ENCODE results near the gene ALPK3.
A peak's percentile ranks its signal among the peaks of the same experiment; 100 is the strongest.

ALPK3 gene

DNA sequence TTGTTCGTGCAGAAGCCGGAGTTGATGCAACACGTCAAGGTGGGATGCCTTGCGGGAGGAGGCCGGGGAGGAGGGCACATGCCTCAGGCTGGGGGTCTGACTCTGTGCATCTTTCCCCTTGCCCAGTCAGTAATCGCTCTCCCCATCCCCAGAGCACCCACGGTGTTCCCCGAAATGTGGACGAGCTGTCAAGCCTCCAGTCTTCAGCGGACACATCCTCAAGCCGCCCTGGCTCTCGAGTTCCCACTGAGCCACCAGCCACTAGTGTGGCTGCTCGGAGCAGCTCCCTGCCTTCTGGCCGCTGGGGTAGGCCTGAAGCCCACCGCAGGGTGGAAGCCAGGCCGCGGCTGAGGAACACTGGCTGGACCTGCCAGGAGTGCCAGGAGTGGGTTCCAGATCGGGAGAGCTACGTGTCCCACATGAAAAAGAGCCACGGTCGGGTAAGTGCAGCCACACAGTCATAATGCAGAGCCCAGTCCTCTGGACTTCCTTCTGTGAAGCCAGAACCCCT is 18.7 kb upstream of the ALPK3 start:
- no peak for DNase-seq

- no peak for DNase-seq
These were observed 17.5 kb upstream of the ALPK3 start for GRCh38 chr15:84799511-84800187.

DNA sequence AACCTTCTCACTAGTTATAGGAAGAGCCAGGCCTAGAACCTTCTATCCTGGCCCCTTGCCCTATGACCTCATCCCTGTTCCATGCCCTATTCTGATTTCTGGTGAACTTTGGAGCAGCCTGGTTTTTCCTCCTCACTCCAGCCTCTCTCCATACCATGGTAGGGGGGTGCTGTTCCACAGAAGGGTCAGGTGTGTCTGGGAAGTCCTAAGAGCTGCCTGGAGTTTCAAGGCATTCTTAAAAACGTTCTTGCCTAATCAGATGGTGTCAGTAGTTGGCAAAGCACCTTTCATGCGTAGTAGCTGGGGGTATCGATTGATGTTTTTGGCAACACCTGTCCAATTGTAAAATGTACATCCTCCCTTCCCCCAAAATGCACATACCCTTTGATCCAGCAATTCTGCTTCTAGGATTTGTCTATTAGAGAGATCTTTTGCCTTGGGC is 16.8 kb upstream of the ALPK3 start:
- DNase-seq = no peak

GRCh38 chr15:84804005-84804900 is 12.9 kb upstream of the ALPK3 start:
- DNase-seq = no peak

DNA sequence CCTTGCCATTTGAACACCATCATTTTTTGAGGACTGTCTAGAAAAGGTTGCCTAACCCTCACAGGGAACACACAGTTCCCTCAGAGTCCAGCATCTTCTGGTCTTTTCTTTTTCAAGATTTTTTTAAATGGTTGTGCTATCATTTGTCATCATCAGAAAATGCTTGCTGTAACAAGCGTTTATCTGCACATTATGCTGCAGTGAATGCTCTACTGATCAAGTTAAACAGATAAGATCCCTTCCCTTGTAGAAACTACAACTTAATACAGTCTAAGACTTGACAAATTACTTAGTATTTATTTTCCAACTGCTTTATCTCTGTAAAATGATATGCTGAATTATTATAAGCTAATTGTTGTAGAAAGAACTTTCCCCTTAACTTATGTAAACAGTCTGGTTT is 11.9 kb upstream of the ALPK3 start:
- no peak for DNase-seq

DNA sequence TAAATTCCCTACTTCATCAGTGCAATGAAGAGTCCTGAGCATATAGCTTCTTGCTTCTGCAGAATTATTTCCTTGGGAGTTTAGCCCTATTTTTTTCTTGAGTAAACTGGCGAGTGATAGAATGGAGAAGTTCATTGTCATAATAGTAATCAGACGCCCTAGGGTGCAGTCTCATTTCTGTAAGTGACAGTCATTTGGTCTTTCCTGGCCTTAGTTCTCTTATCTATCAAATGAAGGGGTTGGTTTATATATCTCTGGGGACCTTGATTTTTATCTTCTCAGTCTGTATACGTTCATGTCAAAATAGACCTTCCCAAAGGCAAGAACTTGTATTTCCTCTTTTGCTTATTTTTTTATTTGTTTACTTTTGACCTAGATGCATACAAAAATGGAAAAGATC is 9.9 kb upstream of the ALPK3 start:
- DNase-seq = no peak

DNA sequence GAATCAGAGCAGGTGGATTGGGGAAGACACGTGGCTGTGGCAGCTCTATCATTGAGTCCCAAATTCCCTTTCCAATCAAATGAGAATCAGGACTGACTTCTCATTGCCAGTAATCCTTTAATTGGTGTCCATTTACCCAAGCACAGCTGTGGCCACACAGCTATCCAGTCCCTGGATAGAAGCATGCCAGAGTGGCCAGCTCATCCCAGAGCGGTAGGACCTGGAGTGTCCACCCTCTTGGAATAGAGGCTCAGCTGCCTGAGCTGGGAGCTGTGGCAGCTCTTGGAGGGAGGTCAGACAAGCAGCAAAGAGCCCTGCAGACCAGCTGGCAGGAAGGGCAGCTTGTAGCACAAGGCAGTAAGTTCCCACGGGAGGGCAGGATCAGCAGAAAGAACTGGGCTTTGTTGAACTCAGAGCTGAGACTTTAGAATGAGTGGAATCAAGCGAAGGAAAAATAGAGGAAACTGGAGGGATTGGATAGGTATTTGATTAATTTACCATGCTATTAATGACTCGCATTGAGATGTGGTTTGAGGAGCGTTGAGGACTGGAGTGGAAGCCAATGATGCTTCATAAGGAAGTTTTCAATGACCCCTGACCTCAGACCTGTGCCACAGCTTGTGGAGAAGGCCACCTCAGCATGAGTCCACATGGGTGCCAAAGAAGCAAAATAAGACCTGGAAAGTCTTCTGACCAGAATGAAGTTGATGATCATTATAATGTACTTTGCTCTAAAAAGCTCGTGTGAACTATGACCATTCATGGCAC is 6.9 kb upstream of the ALPK3 start:
- DNase-seq = no peak

DNA sequence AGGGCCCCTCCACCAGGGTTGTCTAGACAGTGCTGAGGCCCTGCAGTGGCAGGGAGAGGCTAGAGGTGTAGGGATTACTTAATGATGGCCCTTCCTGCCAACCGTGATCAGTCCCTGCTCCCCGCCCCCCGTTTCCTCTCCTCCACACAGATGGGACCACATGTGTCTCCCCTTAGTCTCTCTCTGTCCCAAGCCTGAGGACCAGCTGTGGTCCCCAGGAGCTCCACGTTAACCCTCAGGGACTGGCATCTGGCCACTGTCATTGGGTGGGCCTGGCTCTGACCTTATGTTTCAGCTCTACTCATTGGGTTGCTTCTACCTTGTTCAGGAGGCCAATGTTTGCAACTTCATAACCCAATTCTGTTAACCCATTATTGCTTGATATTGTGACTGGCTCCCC is 6.0 kb upstream of the ALPK3 start:
- no peak for DNase-seq

GRCh38 chr15:84811828-84812227 is 5.3 kb upstream of the ALPK3 start:
- DNase-seq = no peak

- no peak for DNase-seq
These were observed 4.3 kb upstream of the ALPK3 start for GRCh38 chr15:84812842-84813241.

- no peak for DNase-seq
These were observed 3.7 kb upstream of the ALPK3 start for GRCh38 chr15:84813435-84813834.

- no peak for DNase-seq
These were observed 3.2 kb upstream of the ALPK3 start for GRCh38 chr15:84813931-84814330.

DNA sequence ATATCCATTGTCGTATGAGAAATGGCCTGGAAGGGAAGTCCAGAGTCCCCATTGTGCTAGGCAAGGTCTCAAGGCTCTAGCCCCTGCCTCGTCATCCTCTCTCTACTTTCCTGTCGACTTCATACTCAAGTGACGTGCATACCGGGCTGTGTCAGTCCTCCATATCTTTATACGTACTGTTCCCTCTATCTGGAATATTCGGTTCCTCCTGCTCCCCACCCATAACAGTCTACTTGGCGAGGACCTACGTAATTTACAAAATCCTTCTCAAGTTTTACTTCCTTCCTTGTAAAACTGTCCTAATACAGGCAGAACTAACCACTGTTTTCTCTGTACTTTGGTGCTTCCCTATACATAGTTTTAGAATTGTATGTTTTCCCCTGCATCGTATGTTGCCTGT is 2.2 kb upstream of the ALPK3 start:
- no peak for DNase-seq

GRCh38 chr15:84817466-84818081 is 418 bp downstream of the ALPK3 start:
- peak; percentile 73 for DNase-seq

DNA sequence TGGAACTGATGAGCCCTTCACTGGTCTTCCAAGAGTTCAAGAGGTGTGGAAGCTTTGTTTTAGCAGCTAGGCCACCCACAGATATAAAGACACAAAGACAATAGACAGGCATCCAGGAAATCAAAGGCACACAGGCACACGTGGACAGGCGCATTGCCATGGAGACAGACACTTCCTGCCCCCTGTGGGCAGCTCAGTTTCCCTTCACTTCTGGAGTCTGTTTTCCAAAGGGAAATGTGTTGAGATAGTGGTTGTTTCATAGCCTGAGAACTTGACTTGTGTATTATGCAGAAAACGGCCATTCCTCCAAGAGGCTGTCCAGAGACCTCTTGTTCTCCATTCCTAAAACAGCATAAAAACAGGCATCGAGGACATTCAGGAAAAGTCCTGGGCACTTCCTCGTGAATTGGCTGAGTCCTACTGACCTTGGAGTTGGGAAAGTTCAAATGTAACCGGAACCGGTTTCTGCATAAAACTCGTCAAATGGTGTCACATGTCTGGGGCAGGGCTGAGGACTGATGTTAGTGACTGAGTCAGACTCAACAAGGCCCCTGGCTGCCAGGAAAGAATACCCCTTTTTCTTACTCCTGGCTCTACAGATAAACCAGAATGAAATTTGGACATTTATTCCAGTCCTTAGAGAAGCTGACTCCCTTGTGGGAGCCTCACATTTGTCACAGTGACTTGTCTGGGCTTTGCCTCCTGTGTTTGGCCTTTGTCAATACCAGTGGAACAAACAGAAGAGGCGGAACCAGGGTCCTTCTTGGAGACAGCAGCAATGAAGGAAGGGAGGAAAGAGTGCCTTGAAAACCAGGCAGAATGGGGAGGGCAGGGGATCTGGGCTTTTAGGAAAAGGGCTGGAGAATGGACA is 1.3 kb downstream of the ALPK3 start:
- peak; percentile 86 for DNase-seq

DNA sequence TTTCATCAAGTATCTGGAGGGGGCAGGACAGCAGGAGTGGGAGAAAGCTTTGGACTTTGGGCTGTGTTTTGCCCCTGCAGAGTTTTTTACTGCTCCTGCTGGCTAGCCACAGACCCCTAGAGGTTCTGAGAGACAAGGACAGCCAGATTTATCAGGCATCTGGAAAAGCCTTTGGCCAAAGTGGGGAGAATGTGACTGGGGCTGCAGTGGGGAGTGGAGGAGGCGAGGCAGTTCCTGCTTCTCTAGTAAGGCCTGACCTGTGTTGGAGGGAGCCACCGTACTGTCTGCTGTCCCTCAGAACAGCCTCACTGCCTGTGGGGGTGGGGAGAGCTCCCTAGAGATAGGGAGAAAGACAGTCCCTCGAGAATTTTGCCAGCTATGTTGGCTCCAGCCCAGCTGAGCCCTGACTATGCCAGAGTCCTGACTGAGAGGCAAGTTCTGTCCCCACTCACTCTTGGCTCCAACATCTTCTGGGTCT is 2.2 kb downstream of the ALPK3 start:
- DNase-seq = peak; percentile 12

DNA sequence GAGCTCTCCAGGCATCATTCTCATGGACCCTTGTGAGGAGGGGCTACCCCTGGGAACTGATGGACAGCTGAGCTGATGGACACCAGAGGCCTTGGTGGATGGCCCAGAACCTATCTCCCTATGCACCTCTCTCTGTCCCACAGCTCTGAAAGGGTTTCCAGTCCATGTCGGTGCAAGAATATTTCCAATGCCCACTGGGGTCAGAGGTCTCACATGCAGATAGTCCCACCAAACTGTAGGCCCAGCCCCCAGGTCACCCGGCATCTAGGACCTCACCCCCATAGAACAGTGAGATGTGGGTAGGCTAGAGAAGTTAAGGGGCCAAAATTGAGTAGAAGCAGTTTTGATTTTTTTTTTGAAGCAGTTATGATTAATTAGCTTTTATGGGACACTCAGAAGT is 2.6 kb downstream of the ALPK3 start:
- no peak for DNase-seq

DNA sequence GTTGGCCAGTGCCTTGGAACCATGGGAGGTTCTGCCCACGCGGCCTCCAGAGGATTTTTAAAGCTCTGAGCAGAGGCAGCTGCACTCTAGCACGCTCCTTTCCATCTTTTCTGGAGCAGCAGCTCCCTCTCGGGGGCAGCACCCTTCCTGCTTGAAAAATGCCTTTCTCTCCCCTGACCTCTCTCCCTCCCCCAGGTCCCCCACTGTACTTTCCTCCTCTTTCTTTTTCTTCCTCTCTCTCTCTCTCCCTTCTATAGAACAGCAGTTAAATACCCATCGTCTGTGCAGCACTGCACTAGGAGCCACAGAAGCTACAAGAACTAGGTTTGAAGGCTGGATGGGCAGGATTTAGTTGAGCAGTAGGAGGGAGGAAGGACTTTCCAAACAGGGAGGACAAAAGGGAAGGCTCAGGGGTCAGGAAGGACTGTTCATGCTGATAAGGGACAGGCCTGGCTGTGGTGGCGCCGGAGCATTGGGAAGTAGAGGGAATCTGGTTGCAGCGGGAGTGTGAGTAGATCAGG is 4.4 kb downstream of the ALPK3 start:
- no peak for DNase-seq

GRCh38 chr15:84822653-84823281 is 5.6 kb downstream of the ALPK3 start:
- no peak for DNase-seq

DNA sequence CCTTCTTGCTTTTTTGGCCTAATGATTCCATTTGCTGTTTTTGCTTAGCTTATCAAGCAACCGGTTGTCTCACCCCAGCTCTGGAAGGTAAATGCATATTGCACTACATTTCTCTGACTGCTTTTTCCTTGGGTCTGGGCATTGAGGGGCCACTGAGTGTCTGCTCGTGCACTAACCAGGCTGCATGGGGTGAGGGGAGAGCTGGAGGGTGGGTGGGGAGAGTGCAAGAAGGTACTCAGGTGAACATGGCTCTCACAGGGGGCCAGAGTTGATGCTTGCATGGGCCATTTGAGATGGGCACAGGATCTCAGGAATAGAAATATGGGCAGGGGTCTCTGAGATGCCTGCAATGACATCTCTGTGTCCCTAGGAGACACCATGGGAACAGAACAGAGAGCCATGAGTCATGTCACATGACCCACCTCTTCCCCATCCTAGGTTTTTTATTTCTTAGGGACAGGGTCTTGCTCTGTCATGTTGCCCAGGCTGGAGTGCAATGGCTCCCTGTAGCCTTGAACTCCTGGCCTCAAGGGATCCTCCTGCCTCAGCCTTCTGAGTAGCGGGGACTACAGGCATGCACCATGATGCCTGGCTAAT is 6.2 kb downstream of the ALPK3 start:
- DNase-seq = no peak

Measured in DMS53 (cell line).